ENCODE measurements around the gene OGFOD3.

OGFOD3 gene

GRCh38 chr17:82446649-82447048 lies 28.3 kb upstream of the OGFOD3 start:
- no peak for DNase-seq (ENCODE audit: low spot score)

GRCh38 chr17:82446124-82446523 lies 27.7 kb upstream of the OGFOD3 start:
- no peak for DNase-seq (ENCODE audit: low spot score)

GRCh38 chr17:82445542-82445941 lies 27.2 kb upstream of the OGFOD3 start:
- DNase-seq (ENCODE audit: low spot score) = no peak

GRCh38 chr17:82444941-82445521 lies 26.6 kb upstream of the OGFOD3 start:
- DNase-seq (ENCODE audit: low spot score) = no peak

GRCh38 chr17:82444284-82444893 lies 26.0 kb upstream of the OGFOD3 start:
- no peak for DNase-seq (ENCODE audit: low spot score)

- no peak for DNase-seq (ENCODE audit: low spot score)
These were observed 25.3 kb upstream of the OGFOD3 start for GRCh38 chr17:82443465-82444283.

GRCh38 chr17:82442643-82443464 lies 24.5 kb upstream of the OGFOD3 start:
- no peak for DNase-seq (ENCODE audit: low spot score)

- DNase-seq (ENCODE audit: low spot score) = no peak
These were observed 23.5 kb upstream of the OGFOD3 start for GRCh38 chr17:82441691-82442487.

- no peak for DNase-seq (ENCODE audit: low spot score)
These were observed 22.7 kb upstream of the OGFOD3 start for GRCh38 chr17:82440991-82441627.

GRCh38 chr17:82440469-82440981 lies 22.1 kb upstream of the OGFOD3 start:
- no peak for DNase-seq (ENCODE audit: low spot score)

GRCh38 chr17:82439829-82440365 lies 21.5 kb upstream of the OGFOD3 start:
- no peak for DNase-seq (ENCODE audit: low spot score)

- no peak for DNase-seq (ENCODE audit: low spot score)
These were observed 20.9 kb upstream of the OGFOD3 start for GRCh38 chr17:82439194-82439828.

- no peak for DNase-seq (ENCODE audit: low spot score)
These were observed 20.2 kb upstream of the OGFOD3 start for GRCh38 chr17:82438401-82439193.

GRCh38 chr17:82437325-82437668 lies 18.9 kb upstream of the OGFOD3 start:
- no peak for DNase-seq (ENCODE audit: low spot score)

- DNase-seq (ENCODE audit: low spot score) = no peak
These were observed 18.4 kb upstream of the OGFOD3 start for GRCh38 chr17:82436601-82437324.

GRCh38 chr17:82435601-82436583 lies 17.5 kb upstream of the OGFOD3 start:
- no peak for DNase-seq (ENCODE audit: low spot score)

- no peak for DNase-seq (ENCODE audit: low spot score)
These were observed 16.7 kb upstream of the OGFOD3 start for GRCh38 chr17:82435103-82435502.

- no peak for DNase-seq (ENCODE audit: low spot score)
These were observed 15.8 kb upstream of the OGFOD3 start for GRCh38 chr17:82434216-82434565.
